ENCODE results near the gene TUBB4B.

Gene TUBB4B

DNA sequence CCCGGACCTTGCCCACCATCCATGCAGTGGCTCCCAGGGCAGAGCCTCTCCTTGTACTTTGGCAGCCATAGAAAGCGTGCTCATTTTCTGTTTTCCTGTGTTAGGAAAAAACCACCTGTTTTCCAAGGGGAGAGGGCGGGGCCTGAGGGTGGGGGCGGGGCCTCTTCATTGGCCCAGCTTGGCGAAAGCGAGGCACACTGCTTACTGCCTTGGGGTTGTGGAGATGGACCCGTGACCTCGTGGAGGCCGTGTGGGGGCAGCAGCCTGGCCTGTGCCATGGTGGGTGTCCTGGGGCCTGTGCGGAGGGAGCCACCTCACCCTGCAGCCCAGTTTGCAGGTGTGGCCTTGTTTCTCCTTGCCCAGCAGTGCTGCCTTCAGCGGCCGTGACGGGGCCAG lies 32.0 kb downstream of the TUBB4B start:
- no peak for DNase-seq

DNA sequence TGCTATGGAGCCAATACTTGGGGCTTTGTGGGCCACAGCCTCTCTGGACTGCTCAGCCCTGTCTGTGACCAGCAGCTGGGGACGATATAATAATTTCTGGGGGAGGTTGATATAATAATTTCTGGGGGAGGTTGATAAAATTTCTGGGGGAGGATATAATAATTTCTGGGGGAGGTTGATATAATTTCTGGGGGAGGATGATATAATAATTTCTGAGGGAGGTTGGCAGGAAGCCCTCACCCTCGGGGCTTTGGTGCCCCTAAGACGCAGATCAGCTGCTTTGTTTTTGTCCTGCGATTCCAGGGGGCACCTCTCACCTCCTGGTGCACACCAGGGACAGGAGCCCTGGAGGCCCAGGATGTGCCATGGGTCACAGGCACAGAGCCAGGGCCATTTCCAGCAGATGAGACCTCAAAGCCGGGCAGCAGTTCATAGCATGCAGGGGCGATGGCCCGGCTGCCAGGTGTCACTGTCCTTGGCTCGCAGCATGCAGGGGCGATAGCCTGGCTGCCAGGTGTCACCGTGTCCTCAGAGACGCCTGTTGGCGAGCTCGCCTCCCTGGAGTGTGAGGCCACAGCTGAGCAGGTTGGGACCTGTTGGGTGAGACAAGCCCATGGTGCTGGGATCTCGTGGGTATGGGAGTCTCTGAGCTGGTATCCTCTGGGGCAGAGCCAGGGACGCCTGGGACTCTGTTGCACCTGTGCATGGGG lies 32.7 kb downstream of the TUBB4B start:
- DNase-seq: no peak

DNA sequence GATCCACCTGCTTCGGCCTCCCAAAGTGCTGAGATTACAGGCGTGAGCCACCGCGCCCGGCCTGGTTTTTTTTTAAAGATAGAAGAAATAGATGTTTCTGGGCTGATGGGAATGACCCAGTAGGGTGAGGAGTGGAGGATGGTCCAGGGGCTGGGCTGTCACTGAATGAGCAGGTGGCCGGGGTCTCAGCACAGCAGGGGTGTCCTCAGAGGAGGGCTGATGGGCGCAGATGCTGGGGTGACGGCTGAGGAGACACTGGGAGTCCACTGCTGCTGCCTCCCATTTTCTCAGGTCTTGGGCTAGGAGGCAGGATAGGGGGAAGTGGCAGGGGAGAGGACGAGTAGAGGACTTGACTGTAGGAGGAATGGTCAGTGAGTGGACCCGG lies 34.1 kb downstream of the TUBB4B start:
- no peak for DNase-seq

DNA sequence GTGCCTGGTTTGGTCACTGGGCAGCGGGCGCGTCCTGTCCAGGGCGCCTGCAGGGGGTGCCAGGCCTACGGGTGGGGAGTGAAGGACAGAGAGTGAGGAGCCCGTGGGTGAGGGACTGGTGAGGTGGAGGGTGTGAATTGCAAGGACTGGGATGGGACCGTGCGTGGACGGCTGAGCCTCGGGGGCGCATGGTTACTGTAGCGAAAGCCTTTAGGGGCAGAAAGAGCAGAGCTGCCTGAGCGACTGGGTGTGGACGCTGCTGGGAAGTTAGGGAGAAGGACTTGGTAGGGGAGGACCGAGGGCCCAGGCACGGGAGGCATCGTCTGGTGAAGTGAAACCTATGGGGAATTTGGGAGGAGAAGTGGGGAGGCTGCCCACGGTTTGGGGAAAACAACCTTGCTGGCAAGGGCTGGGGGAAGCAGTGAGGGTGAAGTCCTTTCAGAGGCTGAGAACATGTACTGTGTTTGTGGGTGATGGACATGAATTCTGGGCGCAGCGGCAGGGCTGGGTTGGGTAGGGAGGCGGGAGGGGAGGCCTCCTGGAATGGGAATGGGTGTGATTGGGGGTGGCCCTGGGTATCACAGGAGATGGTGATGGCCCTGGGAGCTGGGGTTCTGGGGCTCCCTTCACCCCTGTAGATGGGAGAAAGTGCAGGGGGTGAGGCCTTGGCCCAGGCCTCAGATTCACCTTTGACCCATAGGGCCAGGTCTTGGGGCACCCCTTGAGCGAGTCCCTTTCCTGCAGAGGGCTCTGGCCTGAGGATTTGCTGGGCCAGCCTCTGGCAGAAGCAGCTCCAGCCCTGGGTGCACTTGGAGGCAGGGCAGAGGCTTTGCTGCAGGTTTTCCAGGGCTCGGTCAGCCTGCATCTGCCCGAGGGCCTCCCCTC lies 34.7 kb downstream of the TUBB4B start:
- DNase-seq: no peak

DNA sequence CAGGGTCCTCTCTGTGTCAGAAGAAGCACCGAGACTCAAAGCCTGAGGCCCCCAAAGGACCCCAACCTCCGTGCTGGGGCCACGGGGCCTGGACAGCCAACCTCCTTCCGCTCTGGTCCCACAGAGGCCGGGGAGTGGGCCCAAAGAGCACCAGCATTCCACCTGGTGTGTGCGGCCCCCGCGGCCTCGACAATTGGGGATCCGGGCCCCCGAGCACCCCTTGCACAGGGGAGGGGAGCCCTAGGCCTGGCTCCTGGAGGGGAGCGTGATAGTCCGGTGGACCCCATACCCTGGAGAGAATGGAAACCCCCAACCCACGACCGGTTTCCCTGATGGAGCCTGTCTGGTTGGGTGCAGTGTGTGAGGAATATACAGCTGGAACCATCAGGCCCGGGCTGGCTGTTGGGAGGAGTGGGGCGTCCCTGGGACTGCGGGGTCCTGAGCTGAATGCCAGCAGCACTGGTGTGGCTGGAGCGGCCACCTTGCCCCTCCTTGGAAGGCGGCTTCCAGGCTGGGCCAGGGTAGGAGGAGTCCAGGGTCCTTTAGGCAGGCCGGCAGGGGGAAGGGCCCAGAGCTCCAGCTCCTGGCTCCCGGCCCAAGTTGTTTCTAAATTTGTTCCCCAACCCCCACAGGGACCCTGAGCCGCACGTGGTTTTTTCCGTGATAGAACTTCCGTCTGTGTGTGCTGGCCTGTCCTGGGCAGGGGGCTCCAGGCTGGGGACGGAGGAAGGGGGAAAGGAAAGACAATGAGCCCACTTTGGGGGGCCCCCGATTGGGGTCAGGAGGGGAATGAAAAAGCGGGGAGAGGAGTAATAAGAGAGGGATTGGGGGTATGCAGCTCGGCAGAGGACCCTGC lies 35.6 kb downstream of the TUBB4B start:
- peak; percentile 83 to 88 for DNase-seq

DNA sequence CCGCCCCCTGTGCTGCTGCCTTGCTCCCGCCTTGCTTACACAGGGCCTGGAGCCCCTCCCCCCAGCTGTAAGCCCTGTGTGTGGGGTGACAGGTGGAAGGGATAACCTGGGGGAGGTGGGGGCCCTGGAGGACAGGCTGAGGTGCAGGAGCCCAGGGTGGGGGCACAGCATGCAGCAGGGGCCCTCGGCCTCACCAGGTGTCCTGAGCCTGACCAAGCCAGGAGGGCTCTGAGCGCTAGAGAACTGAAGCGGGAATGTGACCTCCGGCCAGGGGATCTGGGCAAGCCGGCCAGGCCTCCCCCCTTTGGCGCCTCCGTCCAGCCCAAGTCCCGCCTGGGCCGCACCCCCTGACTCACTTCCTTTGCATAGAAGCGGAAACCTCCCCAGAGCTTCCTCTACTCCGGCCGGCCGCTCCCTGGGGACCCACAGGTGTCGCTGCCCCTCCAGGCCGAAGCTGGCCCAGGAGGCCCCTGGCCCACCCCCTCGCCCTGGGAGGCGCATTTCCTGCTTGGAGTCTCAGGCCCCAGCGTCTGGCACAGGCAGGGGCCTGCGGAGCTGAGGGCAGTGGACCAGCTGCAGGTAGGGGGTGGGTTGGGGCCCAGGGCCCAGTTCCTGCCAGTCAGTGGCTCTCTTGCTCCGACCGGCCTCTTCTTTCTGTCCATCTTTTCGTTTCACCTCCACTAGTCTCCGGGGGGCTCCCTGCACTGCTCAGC lies 36.4 kb downstream of the TUBB4B start, which contains the start of gene TOR4A:
TOR4A (plus strand) TSS at position 398 of the 713 bp plus-strand sequence. CDS start 964 bp downstream, outside the sequence.
- peak; percentile 76 to 85 for DNase-seq

DNA sequence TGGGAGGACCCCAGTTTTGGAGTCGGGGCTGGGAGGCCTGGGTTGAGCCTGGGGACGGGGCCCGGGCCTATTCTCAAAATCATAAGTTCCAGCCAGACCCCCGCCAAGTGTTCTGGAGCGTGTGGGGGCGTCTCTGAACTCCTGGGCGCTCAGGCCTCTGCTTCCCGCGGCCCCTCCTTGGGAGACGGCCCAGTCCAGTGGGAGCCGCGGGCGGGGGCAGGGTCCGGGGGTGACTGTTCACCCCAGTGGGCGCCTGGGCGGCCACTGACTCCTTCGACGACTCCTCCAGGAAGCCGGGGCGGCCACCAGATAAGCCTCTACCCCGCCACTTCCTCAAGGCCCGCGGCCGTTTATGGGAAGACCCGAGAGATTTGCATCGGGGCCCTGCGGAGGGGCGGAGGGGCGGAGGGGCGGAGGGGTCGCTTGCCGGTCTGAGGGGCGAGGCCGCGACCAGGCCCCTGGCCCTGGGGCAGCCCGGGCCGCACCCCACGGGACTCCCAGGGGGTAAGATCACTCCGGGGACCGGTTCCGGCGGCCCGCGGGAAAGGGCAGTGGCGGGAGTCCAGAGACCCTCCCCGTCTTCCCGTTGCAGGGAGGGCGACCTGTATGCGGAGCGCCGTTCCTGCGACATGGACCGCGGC lies 37.1 kb downstream of the TUBB4B start:
- peak; percentile 20 to 34 for DNase-seq

DNA sequence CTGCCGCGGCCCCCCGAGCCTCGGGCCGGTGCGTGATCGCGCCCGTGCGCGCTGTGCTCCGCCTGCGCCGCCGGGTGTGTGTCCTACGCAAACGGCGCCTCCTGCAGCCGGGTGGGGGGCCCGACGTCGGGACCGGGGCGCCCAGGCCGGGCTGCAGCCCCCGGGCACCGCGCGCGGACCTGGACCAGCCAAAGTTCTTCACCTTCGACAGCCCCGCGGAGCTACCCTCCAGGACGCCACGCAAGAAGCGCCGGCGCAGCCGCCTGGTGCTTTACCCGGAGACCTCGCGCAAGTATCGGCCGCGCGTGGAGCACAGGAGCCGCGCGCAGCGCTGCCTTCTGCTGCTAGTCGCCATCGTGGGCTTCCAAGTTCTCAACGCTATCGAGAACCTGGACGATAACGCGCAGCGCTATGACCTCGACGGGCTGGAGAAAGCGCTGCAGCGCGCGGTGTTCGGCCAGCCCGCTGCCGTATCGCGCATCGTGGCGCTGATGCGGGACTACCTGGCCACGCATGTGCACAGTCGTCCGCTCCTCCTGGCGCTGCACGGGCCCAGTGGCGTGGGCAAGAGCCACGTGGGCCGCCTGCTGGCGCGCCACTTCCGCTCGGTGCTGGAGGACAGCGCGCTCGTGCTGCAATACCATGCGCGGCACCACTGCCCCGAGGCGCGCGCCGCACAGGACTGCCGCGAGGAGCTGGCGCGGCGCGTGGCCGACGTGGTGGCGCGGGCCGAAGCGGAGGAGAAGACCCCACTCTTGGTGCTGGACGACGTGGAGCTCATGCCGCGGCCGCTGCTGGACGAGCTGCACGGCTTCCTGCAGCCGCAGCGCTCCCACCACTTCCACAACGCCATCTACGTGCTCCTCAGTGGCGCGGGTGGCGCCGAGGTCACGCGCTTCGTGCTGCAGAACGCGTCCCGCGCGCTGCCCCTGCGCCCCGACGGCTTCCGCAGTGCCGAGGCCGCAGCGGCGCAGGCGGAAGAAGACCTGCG lies 37.9 kb downstream of the TUBB4B start:
- no peak for DNase-seq

DNA sequence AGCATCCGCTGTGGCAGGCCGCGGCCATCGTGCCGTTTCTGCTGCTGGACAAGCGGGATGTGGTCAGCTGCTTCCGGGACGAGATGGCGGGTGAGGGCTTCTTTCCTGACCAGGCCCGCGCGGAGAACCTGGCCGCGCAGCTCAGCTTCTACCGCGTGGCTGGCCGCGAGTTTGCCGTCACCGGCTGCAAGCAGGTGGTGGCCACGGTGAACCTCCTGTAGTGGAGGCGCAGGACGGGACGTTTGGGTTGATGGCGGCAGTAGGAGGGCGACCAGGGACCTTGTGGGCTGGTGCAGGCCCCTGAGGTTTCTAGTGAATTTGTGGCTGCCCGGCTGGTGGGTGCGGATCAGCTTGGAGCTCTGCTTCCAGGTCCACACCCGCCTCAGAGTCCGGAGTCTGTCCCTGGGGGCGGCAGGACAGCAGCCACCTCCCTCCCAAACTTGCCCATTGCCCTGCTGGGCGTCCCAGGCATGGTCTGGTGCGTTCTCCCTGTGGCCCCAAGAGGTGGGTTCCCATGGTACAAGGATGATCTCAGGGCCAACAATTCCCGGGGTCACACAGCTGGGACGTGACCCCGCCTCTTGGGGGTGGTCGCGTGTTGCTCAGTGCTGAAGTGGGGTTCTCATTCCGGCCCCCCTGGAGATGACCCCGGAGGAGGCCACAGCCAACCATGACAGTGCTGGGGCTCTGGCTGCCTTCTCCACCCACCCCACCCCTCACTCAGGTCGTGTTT lies 38.8 kb downstream of the TUBB4B start:
- DNase-seq: no peak

DNA sequence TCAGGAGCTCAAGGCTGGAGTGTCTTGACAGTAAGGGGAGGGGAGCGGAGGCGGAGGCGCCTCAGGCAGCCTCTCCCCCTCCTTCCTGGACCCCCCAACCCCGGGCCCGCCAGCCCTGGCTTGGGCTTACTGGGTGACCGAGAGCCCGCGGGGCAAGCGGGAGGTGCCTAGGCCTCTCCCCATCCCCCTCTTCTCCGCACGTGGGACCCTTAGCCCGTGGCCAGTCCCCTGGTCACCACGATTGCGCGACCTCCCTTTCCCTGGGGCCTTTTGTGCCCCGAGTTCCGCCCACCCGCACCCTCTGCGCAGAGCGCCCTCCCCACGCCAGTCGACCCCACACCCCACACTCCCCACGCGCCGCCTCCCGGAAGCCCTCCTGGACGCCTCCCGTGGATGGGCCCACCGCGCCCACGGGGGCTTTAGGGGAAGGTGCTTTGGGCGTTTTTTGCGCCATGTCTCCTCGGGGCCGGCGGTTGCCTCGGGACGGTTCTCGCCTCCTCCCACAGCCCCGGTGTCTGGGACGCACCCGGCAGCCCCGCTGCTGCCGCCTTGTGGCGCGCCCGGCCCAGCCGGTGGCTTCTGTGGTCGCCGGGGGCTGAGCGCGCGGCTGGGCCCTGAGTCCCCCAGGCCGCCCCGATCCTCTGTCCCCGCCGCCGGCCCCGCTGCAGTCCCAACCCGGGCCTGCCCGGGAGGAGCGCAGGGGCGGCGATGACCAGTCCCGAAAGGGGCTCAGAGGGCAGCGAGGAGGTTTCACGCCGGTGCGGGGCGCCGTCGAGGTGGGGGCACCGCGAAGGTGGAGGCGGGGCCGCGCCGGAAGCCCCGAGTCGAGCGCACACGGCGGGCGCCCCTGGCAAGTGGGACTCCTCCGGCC lies 39.6 kb downstream of the TUBB4B start:
- no peak for DNase-seq

DNA sequence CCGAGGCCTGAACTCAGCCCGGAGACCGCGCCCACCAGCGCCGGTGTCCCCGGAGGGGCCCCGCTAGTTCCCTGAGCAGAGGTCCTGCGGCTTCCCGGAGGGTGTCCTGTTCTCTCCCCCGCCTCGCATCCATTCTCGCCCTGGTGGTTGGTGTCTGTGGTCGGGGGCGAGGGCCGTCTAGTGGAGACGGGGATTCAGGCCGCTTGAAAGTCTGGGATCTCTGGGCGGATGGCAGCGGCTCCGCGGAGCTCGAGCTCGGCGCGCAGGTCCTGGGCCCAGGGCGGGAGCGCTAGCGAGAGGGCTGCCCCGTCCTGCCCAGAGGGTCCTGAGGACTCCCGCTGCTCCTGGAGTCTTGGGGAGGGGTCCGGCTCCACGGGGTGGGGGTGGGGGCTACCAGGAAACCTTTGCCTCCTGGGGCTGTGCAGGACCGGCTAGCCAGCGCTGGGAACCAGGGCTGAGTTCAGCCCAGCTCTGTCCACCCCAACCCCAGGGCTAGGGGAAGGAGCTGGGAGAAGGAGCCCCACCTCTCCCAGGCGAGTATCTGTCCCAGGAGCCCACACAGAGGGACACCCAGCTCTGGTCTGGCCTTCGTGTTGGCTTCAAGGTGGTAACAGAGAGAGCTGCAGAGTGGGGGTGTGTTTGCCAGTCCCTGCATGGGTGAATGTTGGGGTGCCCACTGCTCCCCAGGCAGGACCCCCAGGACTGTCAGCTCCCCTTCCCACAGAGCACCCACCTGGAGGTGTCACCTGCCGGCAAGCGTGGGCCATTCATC lies 40.4 kb downstream of the TUBB4B start:
- DNase-seq: no peak

DNA sequence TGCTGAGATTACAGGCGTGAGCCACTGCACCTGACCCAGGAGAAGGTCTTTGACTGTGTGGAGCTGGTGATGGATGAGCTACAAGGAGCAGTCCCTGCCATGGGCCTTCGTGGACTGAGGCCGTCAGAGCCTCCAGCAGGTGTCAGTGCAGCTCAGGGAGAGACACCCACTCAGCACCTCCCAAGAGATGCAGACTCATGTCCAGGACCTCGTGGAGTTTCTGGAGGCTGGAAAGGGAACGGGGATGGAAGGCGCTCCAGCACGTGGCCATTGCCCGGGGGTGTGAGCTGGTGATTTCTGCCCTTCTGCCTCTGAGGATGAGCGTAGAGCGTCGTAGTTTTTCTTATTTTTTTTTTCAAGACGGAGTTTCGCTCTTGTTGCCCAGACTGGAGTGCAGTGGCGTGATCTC lies 45.9 kb downstream of the TUBB4B start:
- peak; percentile 58 to 64 for DNase-seq

DNA sequence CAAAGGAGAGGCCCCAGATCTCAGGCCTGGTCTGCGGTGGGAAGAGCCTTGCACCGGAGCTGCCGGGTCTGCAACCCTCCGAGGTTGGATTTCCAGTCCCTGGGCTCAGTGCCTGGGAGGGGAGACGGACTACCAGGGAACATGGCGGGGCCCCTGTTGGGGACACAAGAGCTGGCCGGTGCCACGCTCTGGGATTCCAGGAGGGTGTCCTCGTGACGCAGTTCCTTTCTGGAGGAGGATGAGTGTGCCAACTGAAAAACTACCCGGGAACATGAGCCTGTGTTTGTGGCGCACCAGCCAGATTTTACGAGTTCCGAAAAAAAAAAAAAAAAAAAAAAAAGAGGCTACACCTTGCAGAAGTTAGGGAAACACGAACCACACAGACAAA lies 52.0 kb downstream of the TUBB4B start:
- no peak for DNase-seq
